Measurements from ENCODE around the gene DHX38.
"Not testable (repeated sequence)": the region's sequence is repeated elsewhere in the genome, so short reads cannot be mapped to it uniquely, and the experiment has no call there.

The DHX38 gene

GRCh38 chr16:72093448-72094265, at the start of gene DHX38, which contains the start of gene TXNL4B:
DHX38 (plus strand) TSS chr16:72093847; CDS start chr16:72096158, 2,311 bp downstream.
TXNL4B (minus strand) TSS chr16:72093620; CDS start chr16:72090749, 2,871 bp downstream.
- intact Hi-C loops (cut with DNase I): loop anchor here (2.0 kb wide), 1 partner anchor 85 kb away; the partner anchor contains the start of gene DHODH
- peak; percentile 91 to 99 (median 95) for DNase-seq

DNA sequence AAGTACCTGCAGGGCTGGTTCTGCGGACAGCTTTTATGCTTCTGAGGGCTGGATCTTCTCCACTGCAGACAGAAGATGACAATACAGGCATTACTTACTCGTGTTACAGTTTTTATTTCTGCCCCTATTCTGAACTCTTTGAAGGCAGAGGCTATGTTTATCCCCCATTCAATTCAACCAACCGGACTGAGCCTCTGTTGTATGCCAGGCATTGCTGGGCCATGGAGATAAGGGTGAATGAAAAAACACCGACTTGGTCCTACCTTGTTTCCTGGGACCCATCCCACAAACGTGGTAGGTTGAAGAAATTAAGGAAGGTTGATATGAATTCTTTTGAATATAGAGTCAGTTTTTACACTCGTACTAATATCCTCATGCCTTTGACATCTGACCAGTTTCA, 49.4 kb upstream of the DHX38 start:
- intact Hi-C loops (cut with DNase I): no loop called here
- DNase-seq: no peak

DNA sequence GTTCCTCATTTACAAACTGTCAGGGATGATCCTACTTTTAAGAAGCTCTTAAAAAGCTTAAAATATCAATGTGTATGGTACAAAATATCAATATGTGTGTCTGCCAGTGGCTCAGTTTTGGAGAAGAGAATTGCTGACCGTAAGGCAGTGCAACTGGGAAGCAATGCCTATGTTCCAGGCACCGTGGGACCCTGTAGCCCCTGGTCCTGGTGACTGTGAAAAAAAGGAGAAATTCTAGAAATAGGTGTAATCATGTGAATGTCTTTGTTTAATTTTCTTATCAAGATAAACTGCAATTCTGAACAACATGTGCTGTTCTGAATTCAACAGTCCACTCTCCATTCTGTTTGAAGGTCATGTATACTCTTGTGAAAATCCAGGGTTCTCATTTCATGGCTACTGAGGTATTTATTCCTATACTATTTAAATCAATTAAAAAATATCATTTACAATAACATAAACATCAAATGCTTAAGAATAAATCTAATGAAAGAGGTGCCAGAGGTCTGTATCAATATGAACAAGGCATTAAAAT, 48.8 kb upstream of the DHX38 start:
- intact Hi-C loops (cut with DNase I): no loop called here
- DNase-seq: peak in 1 of 10 donors; percentile 24

- intact Hi-C loops (cut with DNase I): no loop called here
- no peak for DNase-seq
Measured at GRCh38 chr16:72049110-72049509, 44.5 kb upstream of the DHX38 start.

- peak in 1 of 10 donors; percentile 17 for DNase-seq
- intact Hi-C loops (cut with DNase I): no loop called here
Measured at GRCh38 chr16:72050769-72051464, 42.7 kb upstream of the DHX38 start.

GRCh38 chr16:72051818-72052217, 41.8 kb upstream of the DHX38 start:
- no peak for DNase-seq
- intact Hi-C loops (cut with DNase I): no loop called here

DNA sequence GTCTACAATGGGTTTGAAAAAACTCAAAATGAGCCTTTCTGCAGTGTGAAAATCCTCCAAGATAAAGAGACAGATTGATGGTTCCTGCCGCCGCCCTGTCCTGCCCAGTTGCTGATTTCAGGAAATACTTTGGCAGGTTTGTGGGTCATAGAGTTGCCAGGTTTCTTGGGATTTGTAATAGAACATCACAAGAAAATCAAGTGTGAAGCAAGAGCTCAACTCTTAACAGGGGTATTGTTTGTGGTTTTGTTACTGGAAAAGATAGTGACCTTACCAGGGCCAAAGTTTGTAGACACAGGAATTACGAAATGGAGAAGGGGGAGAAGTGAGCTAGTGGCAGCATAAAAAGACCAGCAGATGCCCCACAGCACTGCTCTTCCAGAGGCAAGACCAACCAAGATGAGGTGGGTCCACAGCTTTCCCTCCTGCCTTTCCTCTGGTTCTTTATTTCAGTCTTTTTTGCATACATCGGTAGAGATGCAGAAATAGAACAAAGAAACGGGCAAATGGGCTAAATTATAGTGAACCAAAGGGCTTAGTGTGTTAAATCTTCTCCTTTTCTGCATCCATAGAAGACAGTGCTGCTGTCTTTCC, 39.3 kb upstream of the DHX38 start, which contains the start of gene HP:
HP (plus strand) TSS at position 252 of the 594 bp plus-strand sequence; CDS start at position 400, 148 bp downstream.
- DNase-seq; intact Hi-C loops (cut with DNase I): not testable (repeated sequence)

DNA sequence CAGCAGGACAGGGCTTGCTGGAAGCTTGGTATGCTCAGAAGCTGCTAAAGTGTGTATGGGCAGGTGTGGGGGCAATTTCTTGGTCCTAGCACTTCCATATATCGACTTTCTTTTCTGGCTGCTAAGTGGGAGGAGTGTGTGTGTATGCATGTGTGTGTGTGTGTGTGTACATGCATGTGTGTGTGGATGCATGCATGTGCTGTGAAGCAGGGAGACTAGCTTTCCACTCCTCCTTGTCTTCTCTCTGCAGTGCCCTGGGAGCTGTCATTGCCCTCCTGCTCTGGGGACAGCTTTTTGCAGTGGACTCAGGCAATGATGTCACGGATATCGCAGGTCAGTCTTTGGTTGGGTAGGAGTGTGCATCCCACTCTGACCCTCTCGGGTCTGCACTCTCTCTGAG, 37.7 kb upstream of the DHX38 start:
- intact Hi-C loops (cut with DNase I): no loop called here
- no peak for DNase-seq

- intact Hi-C loops (cut with DNase I); DNase-seq: not testable (repeated sequence)
Measured at GRCh38 chr16:72057313-72057712, 36.3 kb upstream of the DHX38 start.

- DNase-seq; intact Hi-C loops (cut with DNase I): not testable (repeated sequence)
Measured at GRCh38 chr16:72059060-72059459, 34.6 kb upstream of the DHX38 start.

DNA sequence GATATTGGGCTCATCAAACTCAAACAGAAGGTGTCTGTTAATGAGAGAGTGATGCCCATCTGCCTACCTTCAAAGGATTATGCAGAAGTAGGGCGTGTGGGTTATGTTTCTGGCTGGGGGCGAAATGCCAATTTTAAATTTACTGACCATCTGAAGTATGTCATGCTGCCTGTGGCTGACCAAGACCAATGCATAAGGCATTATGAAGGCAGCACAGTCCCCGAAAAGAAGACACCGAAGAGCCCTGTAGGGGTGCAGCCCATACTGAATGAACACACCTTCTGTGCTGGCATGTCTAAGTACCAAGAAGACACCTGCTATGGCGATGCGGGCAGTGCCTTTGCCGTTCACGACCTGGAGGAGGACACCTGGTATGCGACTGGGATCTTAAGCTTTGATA, 33.2 kb upstream of the DHX38 start:
- intact Hi-C loops (cut with DNase I): no loop called here
- no peak for DNase-seq

DNA sequence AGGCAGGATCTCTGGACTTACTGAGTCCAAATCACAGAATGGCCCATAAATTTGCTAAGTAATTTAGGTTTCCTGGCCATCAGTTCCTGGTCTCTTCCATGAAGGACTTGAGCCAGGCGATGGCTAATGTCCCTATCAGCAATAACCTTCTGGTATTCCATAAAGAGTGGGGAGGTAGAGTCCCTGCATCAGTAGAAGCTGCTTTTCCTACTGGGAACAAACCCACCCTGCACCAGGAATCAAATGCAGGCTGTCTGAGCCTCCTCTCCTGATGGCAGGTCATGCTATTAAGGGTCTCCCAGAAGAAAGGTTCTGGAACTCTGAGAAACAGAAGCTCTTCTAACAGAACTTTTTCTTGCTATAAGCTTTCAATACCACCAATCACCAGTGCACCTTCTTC, 32.1 kb upstream of the DHX38 start:
- DNase-seq: no peak
- intact Hi-C loops (cut with DNase I): no loop called here

- no peak for DNase-seq
- intact Hi-C loops (cut with DNase I): no loop called here
Measured at GRCh38 chr16:72064361-72064894, 29.2 kb upstream of the DHX38 start.

DNA sequence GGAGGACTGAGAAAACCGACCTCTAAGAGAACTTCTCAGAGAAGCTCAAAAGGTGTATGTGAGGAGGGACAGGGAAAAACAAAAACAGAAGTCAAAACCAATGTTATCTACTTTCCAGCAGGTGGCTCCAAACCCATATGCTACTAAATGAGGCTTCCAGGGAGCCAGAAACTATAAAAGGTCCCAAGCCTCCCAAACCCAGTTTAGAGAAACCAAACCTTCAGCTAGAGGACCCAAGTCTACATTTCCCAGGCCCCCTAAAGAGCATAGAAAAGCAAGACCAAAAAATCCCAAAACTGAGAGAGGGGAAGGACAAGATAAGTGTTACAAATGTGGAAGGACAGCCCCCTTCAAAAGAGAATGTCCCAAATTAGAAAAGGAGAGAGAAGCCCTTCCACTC, 26.9 kb upstream of the DHX38 start:
- DNase-seq: no peak

GRCh38 chr16:72068930-72069329, 24.7 kb upstream of the DHX38 start:
- DNase-seq: no peak
- intact Hi-C loops (cut with DNase I): no loop called here

More for the DNA sequence above, 26.9 kb upstream of the DHX38 start:
- intact Hi-C loops (cut with DNase I): loop anchor here (1.0 kb wide), 1 partner anchor 33 kb away; no protein-coding TSS in a partner anchor

- peak in 2 of 10 donors; percentile 12 to 18 for DNase-seq
- intact Hi-C loops (cut with DNase I): no loop called here
Measured at GRCh38 chr16:72072514-72073342, 20.9 kb upstream of the DHX38 start.

DNA sequence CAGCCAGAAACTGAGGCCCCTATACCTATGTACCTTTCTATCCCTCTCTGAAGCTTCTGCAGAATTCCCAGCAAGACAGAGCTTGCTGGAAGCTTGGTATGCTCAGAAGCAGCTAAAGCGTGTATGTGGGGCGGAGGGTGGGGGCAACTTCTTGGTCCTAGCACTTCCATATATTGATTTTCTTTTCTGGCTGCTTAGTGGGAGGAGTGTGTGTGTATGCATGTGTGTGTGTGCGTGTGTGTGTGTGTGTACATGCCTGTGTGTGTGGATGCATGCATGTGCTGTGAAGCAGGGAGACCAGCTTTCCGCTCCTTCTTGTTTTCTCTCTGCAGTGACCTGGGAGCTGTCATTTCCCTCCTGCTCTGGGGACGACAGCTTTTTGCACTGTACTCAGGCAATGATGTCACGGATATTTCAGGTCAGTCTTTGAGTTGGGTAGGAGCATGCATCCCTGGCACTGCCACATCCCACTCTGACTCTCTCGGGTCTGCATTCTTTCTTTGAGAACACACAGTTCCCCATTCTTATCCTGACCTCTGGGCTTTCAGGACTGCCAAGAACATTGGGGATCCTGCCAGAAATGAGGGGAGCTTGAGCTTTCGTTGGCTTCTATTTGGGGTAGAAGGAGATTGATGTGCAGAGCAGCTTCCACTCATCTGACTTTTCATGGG, 20.0 kb upstream of the DHX38 start:
- DNase-seq: peak in 4 of 10 donors; percentile 3 to 30 (median 16)
- intact Hi-C loops (cut with DNase I): no loop called here

- intact Hi-C loops (cut with DNase I); DNase-seq: not testable (repeated sequence)
Measured at GRCh38 chr16:72075067-72075466, 18.6 kb upstream of the DHX38 start.

Data from posterior cingulate gyrus (tissue), 11 donors.